ENCODE data around the gene PLA2G4F. TPM values are rescaled to one million over a fixed set of nuclear protein-coding genes. Genes with fewer than 3 reads are reported as not detected.

Gene PLA2G4F
- total RNA-seq, 3 donors from 2014 or later = under 0.01 to 2.0 (median 1.8) TPM

DNA sequence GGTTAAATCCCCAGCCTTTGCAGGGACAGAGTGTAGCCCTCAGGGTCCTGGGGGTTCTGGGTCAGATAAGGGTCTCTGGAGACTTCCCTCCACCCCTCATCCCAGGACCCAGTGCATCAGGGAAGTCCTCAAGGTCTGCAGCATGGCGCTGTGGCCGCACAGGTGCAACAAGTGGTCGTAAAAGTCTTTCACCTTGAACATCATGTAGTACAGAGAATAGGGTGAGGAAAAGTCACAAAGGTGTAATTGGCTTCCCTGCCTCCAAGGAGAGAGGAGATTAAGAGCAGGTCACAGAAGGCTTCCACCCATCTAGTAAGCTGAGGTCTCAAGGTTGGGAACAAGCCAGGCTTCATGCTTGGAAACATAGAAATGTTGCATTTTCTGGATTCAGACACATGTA is 32.9 kb downstream of the PLA2G4F start:
- TF ChIP-seq, protein P1, sequence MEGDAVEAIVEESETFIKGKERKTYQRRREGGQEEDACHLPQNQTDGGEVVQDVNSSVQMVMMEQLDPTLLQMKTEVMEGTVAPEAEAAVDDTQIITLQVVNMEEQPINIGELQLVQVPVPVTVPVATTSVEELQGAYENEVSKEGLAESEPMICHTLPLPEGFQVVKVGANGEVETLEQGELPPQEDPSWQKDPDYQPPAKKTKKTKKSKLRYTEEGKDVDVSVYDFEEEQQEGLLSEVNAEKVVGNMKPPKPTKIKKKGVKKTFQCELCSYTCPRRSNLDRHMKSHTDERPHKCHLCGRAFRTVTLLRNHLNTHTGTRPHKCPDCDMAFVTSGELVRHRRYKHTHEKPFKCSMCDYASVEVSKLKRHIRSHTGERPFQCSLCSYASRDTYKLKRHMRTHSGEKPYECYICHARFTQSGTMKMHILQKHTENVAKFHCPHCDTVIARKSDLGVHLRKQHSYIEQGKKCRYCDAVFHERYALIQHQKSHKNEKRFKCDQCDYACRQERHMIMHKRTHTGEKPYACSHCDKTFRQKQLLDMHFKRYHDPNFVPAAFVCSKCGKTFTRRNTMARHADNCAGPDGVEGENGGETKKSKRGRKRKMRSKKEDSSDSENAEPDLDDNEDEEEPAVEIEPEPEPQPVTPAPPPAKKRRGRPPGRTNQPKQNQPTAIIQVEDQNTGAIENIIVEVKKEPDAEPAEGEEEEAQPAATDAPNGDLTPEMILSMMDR (IDR thresholded peaks at IDR 0.05) = no peak
- no peak for TF ChIP-seq POLR2AphosphoS5 (IDR thresholded peaks at IDR 0.05)
- no peak for TF ChIP-seq POLR2A (IDR thresholded peaks at IDR 0.05)
- no peak overlapping the region for H3K4me3 ChIP-seq
- no peaks in the 10 kb centered on the region for H3K27me3 ChIP-seq
- H3K27ac ChIP-seq = no peak overlapping the region
- H3K9me3 ChIP-seq = no peaks in the 10 kb centered on the region
- no peak for DNase-seq (ENCODE audit: low spot score in 2 of 2)
- H3K4me1 ChIP-seq = no peaks in the 10 kb centered on the region
- intact Hi-C loops (cut with DNase I; ENCODE audit: low total_unique reads) = no loop called here
- H3K36me3 ChIP-seq = no peaks in the 10 kb centered on the region

DNA sequence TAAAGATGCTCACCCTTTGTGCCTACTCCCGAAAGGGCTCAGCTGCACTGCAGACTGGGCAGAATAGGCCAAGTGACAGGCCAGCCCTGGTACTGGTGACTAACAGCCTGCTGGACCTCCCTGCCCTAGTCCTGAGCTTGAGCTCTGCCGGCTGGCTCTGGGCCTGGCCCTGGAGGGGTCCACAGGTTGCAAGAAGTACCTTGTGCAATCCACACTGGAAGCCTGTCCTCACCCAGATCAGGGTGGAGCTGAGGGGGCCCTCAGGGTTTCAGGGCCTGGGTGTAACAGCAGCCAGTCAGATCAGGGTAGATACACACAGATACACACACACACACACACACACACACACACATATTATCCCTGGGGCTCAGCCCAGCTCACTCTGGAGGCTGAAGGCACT is 34.8 kb downstream of the PLA2G4F start:
- no peaks in the 10 kb centered on the region for H3K4me1 ChIP-seq
- TF ChIP-seq, protein P1 (IDR thresholded peaks at IDR 0.05) = no peak
- TF ChIP-seq POLR2AphosphoS5 (IDR thresholded peaks at IDR 0.05) (no peak), POLR2A (IDR thresholded peaks at IDR 0.05) (no peak)
- H3K4me3 ChIP-seq = no peak overlapping the region
- H3K36me3 ChIP-seq = no peaks in the 10 kb centered on the region
- peak in 1 of 2 donors; percentile 63 for DNase-seq (ENCODE audit: low spot score in 2 of 2)
- intact Hi-C loops (cut with DNase I; ENCODE audit: low total_unique reads) = no loop called here
- H3K27ac ChIP-seq = no peak overlapping the region
- no peaks in the 10 kb centered on the region for H3K9me3 ChIP-seq
- no peaks in the 10 kb centered on the region for H3K27me3 ChIP-seq

DNA sequence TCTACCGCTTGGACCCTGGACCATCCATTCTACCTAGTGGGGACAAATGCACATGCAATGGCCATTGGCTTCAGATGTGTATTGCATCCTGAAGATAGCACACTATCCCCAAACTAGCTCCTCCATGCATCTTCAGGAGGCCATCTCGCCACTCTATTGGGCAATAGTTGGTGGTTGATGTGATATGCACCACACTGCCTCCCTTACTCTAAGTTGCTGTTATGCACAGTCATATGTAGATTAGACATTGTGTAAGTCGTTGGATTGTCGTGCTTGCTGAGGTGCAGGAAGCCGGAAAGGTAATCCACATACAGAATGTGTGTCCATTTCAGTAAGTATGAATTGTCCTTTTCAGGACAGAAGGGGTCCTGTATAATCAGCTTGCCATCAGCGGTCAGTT is 35.4 kb downstream of the PLA2G4F start:
- H3K4me1 ChIP-seq = no peaks in the 10 kb centered on the region
- intact Hi-C loops (cut with DNase I; ENCODE audit: low total_unique reads) = no loop called here
- TF ChIP-seq POLR2A (IDR thresholded peaks at IDR 0.05) (no peak), POLR2AphosphoS5 (IDR thresholded peaks at IDR 0.05) (no peak)
- TF ChIP-seq, protein P1 (IDR thresholded peaks at IDR 0.05) = no peak

DNA sequence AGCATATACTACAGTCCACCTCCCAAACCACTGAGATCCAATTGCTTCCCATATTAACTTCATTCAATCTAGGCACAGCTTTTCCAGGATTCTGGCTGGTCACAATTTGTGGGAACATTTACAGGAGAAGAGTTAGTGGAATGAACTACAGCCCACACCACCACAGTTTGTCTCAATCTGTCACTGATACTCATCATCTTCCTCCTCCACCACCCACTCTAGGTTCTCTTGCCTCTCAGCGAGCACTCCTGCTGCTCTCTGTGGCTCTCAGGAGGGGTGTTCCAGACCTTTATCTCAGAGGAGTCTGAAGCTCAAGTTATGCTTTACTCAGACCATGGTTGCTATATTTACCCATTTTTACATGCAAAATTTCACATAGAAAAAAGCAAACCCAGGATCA is 36.2 kb downstream of the PLA2G4F start:
- no peak overlapping the region for H3K27ac ChIP-seq
- intact Hi-C loops (cut with DNase I; ENCODE audit: low total_unique reads) = loop anchor here (1.0 kb wide), 1 partner anchor 15 kb away; no protein-coding TSS in a partner anchor
- H3K36me3 ChIP-seq = no peaks in the 10 kb centered on the region
- no peak for DNase-seq (ENCODE audit: low spot score in 2 of 2)
- TF ChIP-seq POLR2AphosphoS5 (IDR thresholded peaks at IDR 0.05) (no peak), POLR2A (IDR thresholded peaks at IDR 0.05) (no peak)
- TF ChIP-seq, protein P1 (IDR thresholded peaks at IDR 0.05) = no peak
- no peaks in the 10 kb centered on the region for H3K27me3 ChIP-seq
- no peaks in the 10 kb centered on the region for H3K4me1 ChIP-seq
- H3K9me3 ChIP-seq = no peaks in the 10 kb centered on the region
- H3K4me3 ChIP-seq = no peak overlapping the region

More for the DNA sequence above, 35.4 kb downstream of the PLA2G4F start:
- Histone ChIP-seq H3K27ac (no peak overlapping the region), H3K36me3 (no peaks in the 10 kb centered on the region), H3K9me3 (no peaks in the 10 kb centered on the region), H3K4me3 (no peak overlapping the region), H3K27me3 (no peaks in the 10 kb centered on the region)
- no peak for DNase-seq (ENCODE audit: low spot score in 2 of 2)

DNA sequence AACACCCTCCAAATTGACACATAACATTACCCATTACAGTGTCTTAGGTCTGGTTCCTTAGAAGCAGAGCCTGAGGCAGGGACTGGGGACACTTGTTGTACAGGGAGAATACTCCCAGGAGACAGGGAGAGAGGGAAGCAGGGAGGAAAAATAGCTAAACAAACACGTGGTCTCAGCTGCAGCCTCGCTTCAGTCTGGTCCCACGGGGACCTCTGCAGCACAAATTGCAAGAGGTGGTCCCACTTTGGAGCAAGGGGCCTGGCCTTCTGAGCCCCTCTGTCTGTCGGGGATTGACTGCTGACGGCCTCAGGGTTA is 37.0 kb downstream of the PLA2G4F start:
- peak overlapping the region in 1 of 3 donors; percentile 26 for H3K4me3 ChIP-seq
- DNase-seq (ENCODE audit: low spot score in 2 of 2) = no peak
- no peak for TF ChIP-seq POLR2AphosphoS5 (IDR thresholded peaks at IDR 0.05)
- TF ChIP-seq, protein P1 (IDR thresholded peaks at IDR 0.05) = no peak
- TF ChIP-seq POLR2A (IDR thresholded peaks at IDR 0.05) = no peak

More for the DNA sequence above, 37.0 kb downstream of the PLA2G4F start:
- Histone ChIP-seq H3K27me3 (no peaks in the 10 kb centered on the region), H3K36me3 (no peaks in the 10 kb centered on the region), H3K4me1 (no peaks in the 10 kb centered on the region), H3K27ac (no peak overlapping the region), H3K9me3 (no peaks in the 10 kb centered on the region)
- intact Hi-C loops (cut with DNase I; ENCODE audit: low total_unique reads) = no loop called here
